ENCODE results near the gene TRMT112.
"Not testable (repeated sequence)": the region's sequence is repeated elsewhere in the genome, so short reads cannot be mapped to it uniquely, and the experiment has no call there.

TRMT112 gene

GRCh38 chr11:64314146-64314804 lies 3.1 kb downstream of the TRMT112 start:
- FAIRE-seq (no peak), DNase-seq (ENCODE audit: insufficient read length) (no peak)
- TF ChIP-seq POLR2A (IDR thresholded peaks at IDR 0.05; ENCODE audit: low read depth, low read length) (no peak), TAF1 (IDR thresholded peaks at IDR 0.05; ENCODE audit: borderline replicate concordance, low read depth, low read length) (no peak), POLR2AphosphoS5 (IDR thresholded peaks at IDR 0.05; ENCODE audit: low read depth, low read length) (0 out of 2 replicates have a peak, but pooled peaks have one; percentile 14)

GRCh38 chr11:64313491-64314145 lies 3.7 kb downstream of the TRMT112 start:
- FAIRE-seq (no peak), DNase-seq (ENCODE audit: insufficient read length) (no peak)
- TF ChIP-seq TAF1 (IDR thresholded peaks at IDR 0.05; ENCODE audit: borderline replicate concordance, low read depth, low read length), result no peak
- TF ChIP-seq POLR2A (IDR thresholded peaks at IDR 0.05; ENCODE audit: low read depth, low read length), result no peak
- no peak for TF ChIP-seq POLR2AphosphoS5 (IDR thresholded peaks at IDR 0.05; ENCODE audit: low read depth, low read length)

- DNase-seq (ENCODE audit: insufficient read length) (no peak), FAIRE-seq (no peak)
- TF ChIP-seq POLR2A (IDR thresholded peaks at IDR 0.05; ENCODE audit: low read depth, low read length) (no peak), POLR2AphosphoS5 (IDR thresholded peaks at IDR 0.05; ENCODE audit: low read depth, low read length) (no peak), TAF1 (IDR thresholded peaks at IDR 0.05; ENCODE audit: borderline replicate concordance, low read depth, low read length) (no peak)
These were observed 4.4 kb downstream of the TRMT112 start for GRCh38 chr11:64312947-64313346.

- not testable (repeated sequence) for DNase-seq (ENCODE audit: insufficient read length); FAIRE-seq
These were observed 9.6 kb downstream of the TRMT112 start for GRCh38 chr11:64307795-64308194.

- DNase-seq (ENCODE audit: insufficient read length), result no peak
- FAIRE-seq, result no peak
- TF ChIP-seq POLR2AphosphoS5 (IDR thresholded peaks at IDR 0.05; ENCODE audit: low read depth, low read length), result no peak
- no peak for TF ChIP-seq POLR2A (IDR thresholded peaks at IDR 0.05; ENCODE audit: low read depth, low read length)
- TF ChIP-seq TAF1 (IDR thresholded peaks at IDR 0.05; ENCODE audit: borderline replicate concordance, low read depth, low read length), result no peak
These were observed 10.3 kb downstream of the TRMT112 start for GRCh38 chr11:64306876-64307622.

GRCh38 chr11:64306563-64306875 lies 10.8 kb downstream of the TRMT112 start:
- DNase-seq (ENCODE audit: insufficient read length) (no peak), FAIRE-seq (peak; percentile 70)
- TF ChIP-seq POLR2AphosphoS5 (IDR thresholded peaks at IDR 0.05; ENCODE audit: low read depth, low read length) (no peak), TAF1 (IDR thresholded peaks at IDR 0.05; ENCODE audit: borderline replicate concordance, low read depth, low read length) (no peak), POLR2A (IDR thresholded peaks at IDR 0.05; ENCODE audit: low read depth, low read length) (no peak)

GRCh38 chr11:64305691-64306562 lies 11.4 kb downstream of the TRMT112 start:
- DNase-seq (ENCODE audit: insufficient read length) (no peak), FAIRE-seq (peak; percentile 87)
- TF ChIP-seq TAF1 (IDR thresholded peaks at IDR 0.05; ENCODE audit: borderline replicate concordance, low read depth, low read length) (0 out of 2 replicates have a peak, but pooled peaks have one; percentile 43), POLR2AphosphoS5 (IDR thresholded peaks at IDR 0.05; ENCODE audit: low read depth, low read length) (no peak), POLR2A (IDR thresholded peaks at IDR 0.05; ENCODE audit: low read depth, low read length) (peak; percentile 58; the same call in 1 of the 2 replicates)

DNA sequence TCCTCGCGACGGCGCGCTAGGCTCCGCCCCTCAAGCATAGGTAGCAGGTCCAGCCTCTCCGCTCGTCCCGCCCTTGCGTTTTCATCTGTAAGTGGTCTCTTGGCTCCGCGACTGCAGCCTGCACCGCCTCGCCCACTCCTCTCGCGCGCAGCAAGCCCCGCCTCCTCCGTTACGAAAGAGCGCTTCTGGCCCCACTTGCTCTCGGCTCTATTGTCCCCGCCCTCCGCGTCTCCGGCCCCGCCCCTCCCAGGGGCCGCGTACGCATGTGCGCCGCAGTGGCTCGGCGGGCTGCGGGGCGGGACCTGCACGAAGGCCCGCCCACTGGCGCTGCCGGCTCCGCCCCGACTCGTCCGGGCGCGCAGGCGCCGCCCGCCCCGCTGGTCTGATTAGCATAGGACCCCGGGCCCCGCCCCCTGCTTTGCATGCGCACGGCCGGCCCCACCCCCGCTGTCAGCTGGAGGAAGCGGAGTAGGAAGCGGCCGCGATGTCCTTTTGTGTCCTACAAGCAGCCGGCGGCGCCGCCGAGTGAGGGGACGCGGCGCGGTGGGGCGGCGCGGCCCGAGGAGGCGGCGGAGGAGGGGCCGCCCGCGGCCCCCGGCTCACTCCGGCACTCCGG lies 12.2 kb downstream of the TRMT112 start, which contains the start of gene ESRRA:
ESRRA (plus strand) TSS at position 450 of the 616 bp plus-strand sequence. CDS start 1,656 bp downstream, outside the sequence.
- FAIRE-seq, result peak; percentile 99
- peak; percentile 98 for DNase-seq (ENCODE audit: insufficient read length)
- TF ChIP-seq POLR2A (IDR thresholded peaks at IDR 0.05; ENCODE audit: low read depth, low read length) (peak; percentile 70; the same call in 1 of the 2 replicates), POLR2AphosphoS5 (IDR thresholded peaks at IDR 0.05; ENCODE audit: low read depth, low read length) (no peak), TAF1 (IDR thresholded peaks at IDR 0.05; ENCODE audit: borderline replicate concordance, low read depth, low read length) (peak; percentile 54; the same call in 1 of the 2 replicates)

GRCh38 chr11:64304316-64305072 lies 12.9 kb downstream of the TRMT112 start:
- DNase-seq (ENCODE audit: insufficient read length) (peak; percentile 90), FAIRE-seq (no peak)
- TF ChIP-seq POLR2A (IDR thresholded peaks at IDR 0.05; ENCODE audit: low read depth, low read length) (peak; percentile 65; the same call in 1 of the 2 replicates), POLR2AphosphoS5 (IDR thresholded peaks at IDR 0.05; ENCODE audit: low read depth, low read length) (peak; percentile 79), TAF1 (IDR thresholded peaks at IDR 0.05; ENCODE audit: borderline replicate concordance, low read depth, low read length) (0 out of 2 replicates have a peak, but pooled peaks have one; percentile 37)

DNA sequence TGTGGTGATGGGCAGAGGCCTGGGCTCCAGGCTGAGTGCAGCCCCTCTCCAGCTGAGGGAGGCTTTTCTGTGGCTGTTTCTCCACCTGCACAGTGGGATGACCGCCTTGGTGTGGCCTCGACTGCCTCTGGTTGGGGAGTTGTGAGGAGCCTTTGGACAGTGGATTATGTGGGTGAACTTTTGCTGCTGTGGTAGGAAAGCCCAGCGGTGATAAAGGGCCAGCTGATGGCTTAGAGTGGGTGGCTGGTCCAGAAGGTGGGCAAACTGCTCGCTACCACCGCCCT lies 13.4 kb downstream of the TRMT112 start:
- TF ChIP-seq TAF1 (IDR thresholded peaks at IDR 0.05; ENCODE audit: borderline replicate concordance, low read depth, low read length), result no peak
- TF ChIP-seq POLR2AphosphoS5 (IDR thresholded peaks at IDR 0.05; ENCODE audit: low read depth, low read length), result no peak
- no peak for TF ChIP-seq POLR2A (IDR thresholded peaks at IDR 0.05; ENCODE audit: low read depth, low read length)
- DNase-seq (ENCODE audit: insufficient read length), result no peak
- FAIRE-seq, result no peak
